A375 (cell line): Measurements from ENCODE around the gene P2RY6. TPM values are rescaled to one million over a fixed set of nuclear protein-coding genes. Genes with fewer than 3 reads are reported as not detected.

Experiments
- total RNA-seq: library from RNA; depleted of rRNA; stranded (reverse); fragments of >200 nt; shearing (Covaris generic); gene quantifications from 2 replicates; pipeline ENCODE4 v1.2.3, GENCODE V29; 2014; rRNA removed

P2RY6 gene
- 0.21 TPM in 1 of 2 replicates, not detected in the other for total RNA-seq

GRCh38 chr11:73271936-73272679 lies at the start of gene P2RY6:
Gene P2RY6, plus strand, starts transcription at chr11:73272338. Its CDS starts 24,181 bp downstream, at chr11:73296519.

DNA sequence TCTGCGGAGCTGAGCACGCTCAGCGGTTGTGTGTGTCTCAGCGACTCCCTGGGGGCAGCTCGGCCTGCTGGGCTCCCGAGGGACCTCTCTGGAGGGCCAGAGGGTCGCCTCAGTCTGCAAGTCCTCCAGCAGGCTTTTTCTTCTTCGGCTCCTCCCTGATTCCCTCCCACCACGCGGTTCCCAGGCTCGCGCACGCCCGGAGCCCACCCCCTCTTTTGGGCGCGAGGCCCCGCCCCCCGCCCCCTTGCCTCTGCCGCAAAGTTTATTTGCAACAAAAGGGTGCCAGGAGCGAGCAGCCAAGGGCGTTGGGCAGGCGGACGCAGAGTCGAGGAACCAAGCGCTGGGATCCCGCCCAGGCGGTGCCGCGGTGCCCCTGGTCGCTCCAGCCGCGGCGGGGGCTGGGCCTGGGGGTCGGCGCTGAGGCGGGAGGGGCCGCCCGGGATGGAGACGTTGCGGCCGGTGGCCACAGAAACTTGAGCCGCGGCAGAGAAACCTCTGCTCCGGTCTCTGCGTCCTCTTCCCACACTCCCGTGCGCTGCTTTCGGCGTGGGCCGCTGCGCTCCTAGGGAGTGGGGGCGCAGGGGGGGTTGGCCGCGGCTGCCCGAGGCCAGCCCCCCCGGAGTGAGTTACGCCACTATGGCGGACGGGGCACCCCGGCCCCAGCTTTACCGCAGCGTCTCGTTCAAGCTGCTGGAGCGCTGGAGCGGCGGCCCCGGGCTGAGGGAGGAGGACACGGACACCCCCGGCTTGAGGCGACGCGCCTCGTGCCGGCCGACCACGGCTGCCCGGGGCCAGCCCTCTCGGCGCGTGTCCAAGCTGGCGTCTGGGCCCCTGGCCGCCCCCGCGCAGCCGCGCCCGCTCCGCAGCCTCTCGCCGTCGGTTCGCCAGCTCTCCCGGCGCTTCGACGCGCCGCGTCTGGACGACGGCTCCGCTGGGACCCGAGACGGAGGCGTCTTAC lies 36.1 kb downstream of the P2RY6 start, which contains the start of gene ARHGEF17:
Gene ARHGEF17, plus strand, starts transcription at position 274 of the 958 bp plus-strand sequence. Its CDS starts 363 bp downstream, at position 637.

Other genes with a start within 250 kb of the P2RY6 start
- gene FCHSD2, start 130.0 kb upstream of the P2RY6 start, total RNA-seq = 4.9 and 5.5 TPM in 2 replicates
- not detected in 2 replicates for gene P2RY2, start 54.1 kb upstream of the P2RY6 start, total RNA-seq
- 3.3 and 7.0 TPM in 2 replicates for gene ARHGEF17, start 35.9 kb downstream of the P2RY6 start, total RNA-seq
- gene RELT, start 104.1 kb downstream of the P2RY6 start, total RNA-seq = 24.3 and 28.3 TPM in 2 replicates